ENCODE data around the gene ZYX. TPM values are rescaled to one million over a fixed set of nuclear protein-coding genes. Genes with fewer than 3 reads are reported as not detected.

The ZYX gene
- total and polyA plus RNA-seq, 2 of the 13 experiments (the other 11 are each of a cell fraction or from before 2014, with no cell fraction given), result 9.9 to 13.7 TPM

DNA sequence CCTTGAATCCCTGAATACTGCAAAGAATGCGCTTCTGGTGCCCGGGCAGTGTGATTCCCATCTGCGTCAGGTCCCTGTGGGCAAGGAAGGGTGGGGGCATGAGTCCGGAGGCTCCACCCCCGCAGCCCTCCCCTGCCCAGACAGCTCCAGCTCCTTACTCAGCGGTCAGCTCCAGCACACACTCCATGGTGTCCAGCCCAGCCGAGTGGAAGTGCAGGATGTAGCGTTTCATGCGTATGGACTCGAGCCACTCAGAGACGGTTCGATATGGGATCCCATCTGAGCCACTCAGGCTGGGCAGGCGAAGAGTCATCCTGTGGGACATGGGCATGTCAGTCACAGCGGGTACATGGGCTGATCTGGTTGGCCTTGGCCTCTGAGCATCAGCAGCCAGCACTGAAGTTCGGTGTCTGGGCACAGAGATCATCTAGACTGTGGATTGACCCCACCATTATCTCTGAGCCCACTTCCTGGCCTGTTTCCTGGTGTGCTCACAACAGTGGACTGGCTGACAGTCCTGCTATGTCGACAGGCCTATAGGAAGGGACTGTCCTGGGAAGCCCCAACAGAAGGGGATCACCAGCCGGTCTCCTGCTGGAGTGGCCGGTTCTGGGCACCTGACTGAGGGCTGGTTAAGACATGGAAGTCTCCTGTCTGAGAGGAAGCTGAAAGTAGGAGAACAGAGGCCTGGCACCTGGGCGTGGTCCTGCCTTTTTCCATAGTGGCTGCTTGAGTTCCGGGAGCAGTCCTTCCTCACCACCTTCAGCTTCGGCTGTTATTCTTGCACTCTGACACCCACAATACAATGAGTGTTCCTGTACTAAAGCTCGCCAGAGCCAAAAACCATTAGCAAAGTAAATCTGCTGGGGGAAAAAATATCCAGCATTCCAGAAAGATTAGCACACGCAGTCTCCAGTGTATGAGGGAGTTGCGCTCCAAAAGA lies 10.6 kb downstream of the ZYX start (continued):
- TF ChIP-seq ZNF577 (CRISPR knock-in tag; IDR thresholded peaks at IDR 0.05; ENCODE audit: borderline replicate concordance, low read depth), result no peak
- TF ChIP-seq GABPB1 (CRISPR knock-in tag; IDR thresholded peaks at IDR 0.05), result no peak
- TF ChIP-seq ZNF850 (CRISPR knock-in tag; conservative IDR thresholded peaks at IDR 0.05), result no peak
- TF ChIP-seq RAD51 (IDR thresholded peaks at IDR 0.05; ENCODE audit: borderline replicate concordance), result no peak
- TF ChIP-seq NRL (CRISPR knock-in tag; IDR thresholded peaks at IDR 0.05; ENCODE audit: borderline replicate concordance), result no peak
- TF ChIP-seq ZNF563 (CRISPR knock-in tag; IDR thresholded peaks at IDR 0.05), result no peak
- no peak for TF ChIP-seq CAMTA2 (CRISPR knock-in tag; IDR thresholded peaks at IDR 0.05; ENCODE audit: borderline replicate concordance)
- TF ChIP-seq, protein P1, sequence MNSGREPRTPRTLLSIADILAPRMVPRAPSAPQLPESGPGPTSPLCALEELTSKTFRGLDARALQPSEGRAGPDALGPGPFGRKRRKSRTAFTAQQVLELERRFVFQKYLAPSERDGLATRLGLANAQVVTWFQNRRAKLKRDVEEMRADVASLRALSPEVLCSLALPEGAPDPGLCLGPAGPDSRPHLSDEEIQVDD (CRISPR knock-in tag; IDR thresholded peaks at IDR 0.05; ENCODE audit: borderline replicate concordance), result no peak
- TF ChIP-seq FOXP1 (IDR thresholded peaks at IDR 0.05), result no peak
- TF ChIP-seq FOXP1 (CRISPR knock-in tag; IDR thresholded peaks at IDR 0.05), result no peak
- TF ChIP-seq MYNN (CRISPR knock-in tag; IDR thresholded peaks at IDR 0.05; ENCODE audit: low read depth), result no peak
- TF ChIP-seq ZNF138 (CRISPR knock-in tag; IDR thresholded peaks at IDR 0.05; ENCODE audit: low read depth), result no peak
- TF ChIP-seq MTA1 (CRISPR knock-in tag; IDR thresholded peaks at IDR 0.05; ENCODE audit: borderline replicate concordance), result peak; percentile 80; the same call in 1 of the 2 replicates
- TF ChIP-seq ZSCAN30 (CRISPR knock-in tag; IDR thresholded peaks at IDR 0.05), result no peak
- no peak for TF ChIP-seq SP2 (CRISPR knock-in tag; IDR thresholded peaks at IDR 0.05)
- TF ChIP-seq FOXC1 (CRISPR knock-in tag; IDR thresholded peaks at IDR 0.05; ENCODE audit: borderline replicate concordance), result no peak
- no peak for TF ChIP-seq CC2D1A (CRISPR knock-in tag; IDR thresholded peaks at IDR 0.05)
- no peak for TF ChIP-seq ZFP62 (CRISPR knock-in tag; IDR thresholded peaks at IDR 0.05)
- peak; percentile 37; the same call in 1 of the 2 replicates for TF ChIP-seq ZFY (CRISPR knock-in tag; IDR thresholded peaks at IDR 0.05)
- TF ChIP-seq ZNF530 (CRISPR knock-in tag; IDR thresholded peaks at IDR 0.05; ENCODE audit: low read depth), result no peak
- no peak for TF ChIP-seq ZNF468 (CRISPR knock-in tag; IDR thresholded peaks at IDR 0.05)
- TF ChIP-seq PRMT3 (CRISPR knock-in tag; IDR thresholded peaks at IDR 0.05; ENCODE audit: borderline replicate concordance, low read depth), result no peak
- TF ChIP-seq, protein P2, sequence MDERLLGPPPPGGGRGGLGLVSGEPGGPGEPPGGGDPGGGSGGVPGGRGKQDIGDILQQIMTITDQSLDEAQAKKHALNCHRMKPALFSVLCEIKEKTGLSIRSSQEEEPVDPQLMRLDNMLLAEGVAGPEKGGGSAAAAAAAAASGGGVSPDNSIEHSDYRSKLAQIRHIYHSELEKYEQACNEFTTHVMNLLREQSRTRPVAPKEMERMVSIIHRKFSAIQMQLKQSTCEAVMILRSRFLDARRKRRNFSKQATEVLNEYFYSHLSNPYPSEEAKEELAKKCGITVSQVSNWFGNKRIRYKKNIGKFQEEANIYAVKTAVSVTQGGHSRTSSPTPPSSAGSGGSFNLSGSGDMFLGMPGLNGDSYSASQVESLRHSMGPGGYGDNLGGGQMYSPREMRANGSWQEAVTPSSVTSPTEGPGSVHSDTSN (CRISPR knock-in tag; IDR thresholded peaks at IDR 0.05), result no peak
- no peak for TF ChIP-seq ZSCAN25 (CRISPR knock-in tag; IDR thresholded peaks at IDR 0.05)
- TF ChIP-seq, protein P3, sequence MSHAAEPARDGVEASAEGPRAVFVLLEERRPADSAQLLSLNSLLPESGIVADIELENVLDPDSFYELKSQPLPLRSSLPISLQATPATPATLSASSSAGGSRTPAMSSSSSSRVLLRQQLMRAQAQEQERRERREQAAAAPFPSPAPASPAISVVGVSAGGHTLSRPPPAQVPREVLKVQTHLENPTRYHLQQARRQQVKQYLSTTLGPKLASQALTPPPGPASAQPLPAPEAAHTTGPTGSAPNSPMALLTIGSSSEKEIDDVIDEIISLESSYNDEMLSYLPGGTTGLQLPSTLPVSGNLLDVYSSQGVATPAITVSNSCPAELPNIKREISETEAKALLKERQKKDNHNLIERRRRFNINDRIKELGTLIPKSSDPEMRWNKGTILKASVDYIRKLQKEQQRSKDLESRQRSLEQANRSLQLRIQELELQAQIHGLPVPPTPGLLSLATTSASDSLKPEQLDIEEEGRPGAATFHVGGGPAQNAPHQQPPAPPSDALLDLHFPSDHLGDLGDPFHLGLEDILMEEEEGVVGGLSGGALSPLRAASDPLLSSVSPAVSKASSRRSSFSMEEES (CRISPR knock-in tag; IDR thresholded peaks at IDR 0.05), result no peak
- no peak for TF ChIP-seq SIX1 (CRISPR knock-in tag; IDR thresholded peaks at IDR 0.05; ENCODE audit: borderline replicate concordance)
- TF ChIP-seq, protein P4, sequence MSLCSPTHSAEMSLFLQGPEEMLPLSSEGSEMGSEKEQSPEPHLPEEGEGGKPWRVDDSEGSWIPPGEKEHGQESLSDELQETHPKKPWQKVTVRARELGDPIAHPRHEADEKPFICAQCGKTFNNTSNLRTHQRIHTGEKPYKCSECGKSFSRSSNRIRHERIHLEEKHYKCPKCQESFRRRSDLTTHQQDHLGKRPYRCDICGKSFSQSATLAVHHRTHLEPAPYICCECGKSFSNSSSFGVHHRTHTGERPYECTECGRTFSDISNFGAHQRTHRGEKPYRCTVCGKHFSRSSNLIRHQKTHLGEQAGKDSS (CRISPR knock-in tag; IDR thresholded peaks at IDR 0.05; ENCODE audit: borderline replicate concordance, low read depth), result peak; percentile 45; the same call in 1 of the 2 replicates
- no peak for TF ChIP-seq ERF (CRISPR knock-in tag; IDR thresholded peaks at IDR 0.05)

All from HepG2 (cell line).